Activated CD4-positive, alpha-beta memory T cell treated with anti-CD3 and anti-CD28 coated beads, Interleukin-2, amount 10 ng/mL, durations not matched to agents 7 days and 5 days (primary cell): ENCODE results near the gene PLXNB3. TPM values are rescaled to one million over a fixed set of nuclear protein-coding genes. Genes with fewer than 3 reads are reported as not detected.

Experiments
- CTCF ChIA-PET: fragments of 350-600 bp; sonication (Branson Sonifier 250); formaldehyde crosslinking; loops from one replicate; lab custom pipeline; 2021; ENCODE audit warnings: antibody characterized with exemption, inconsistent platforms; lab: Charles Lee
- POLR2A ChIA-PET: fragments of 350-600 bp; sonication (Branson Sonifier 250); formaldehyde crosslinking; loops from one replicate; lab custom pipeline; 2021; ENCODE audit warnings: antibody characterized with exemption; lab: Charles Lee
- DNase-seq: peaks from one replicate; pipeline ENCODE4 v3.0.0-alpha.2; 2020
- H3K27ac Mint-ChIP-seq: one replicate; pipeline ENCODE4 v1.8.0; 2021; ENCODE audit warnings: mild to moderate bottlenecking, mixed read lengths
- H3K27me3 Mint-ChIP-seq: one replicate; pipeline ENCODE4 v1.8.0; 2021; ENCODE audit warnings: mixed read lengths
- H3K36me3 Mint-ChIP-seq: one replicate; pipeline ENCODE4 v1.8.0; 2021; ENCODE audit warnings: low read depth, mixed read lengths
- H3K4me1 Mint-ChIP-seq: one replicate; pipeline ENCODE4 v1.8.0; 2021; ENCODE audit warnings: mixed read lengths
- H3K4me3 Mint-ChIP-seq: one replicate; pipeline ENCODE4 v1.8.0; 2021; ENCODE audit warnings: mild to moderate bottlenecking, mixed read lengths
- H3K9me3 Mint-ChIP-seq: one replicate; pipeline ENCODE4 v1.8.0; 2021; ENCODE audit warnings: mixed read lengths
- total RNA-seq, 2 experiments: library from RNA; stranded (reverse); gene quantifications; one replicate each; pipeline ENCODE4 v1.2.3, GENCODE V29; 2021

Gene PLXNB3
- total RNA-seq, 2 experiments from 2014 or later: 0.18 to 0.58 TPM

DNA sequence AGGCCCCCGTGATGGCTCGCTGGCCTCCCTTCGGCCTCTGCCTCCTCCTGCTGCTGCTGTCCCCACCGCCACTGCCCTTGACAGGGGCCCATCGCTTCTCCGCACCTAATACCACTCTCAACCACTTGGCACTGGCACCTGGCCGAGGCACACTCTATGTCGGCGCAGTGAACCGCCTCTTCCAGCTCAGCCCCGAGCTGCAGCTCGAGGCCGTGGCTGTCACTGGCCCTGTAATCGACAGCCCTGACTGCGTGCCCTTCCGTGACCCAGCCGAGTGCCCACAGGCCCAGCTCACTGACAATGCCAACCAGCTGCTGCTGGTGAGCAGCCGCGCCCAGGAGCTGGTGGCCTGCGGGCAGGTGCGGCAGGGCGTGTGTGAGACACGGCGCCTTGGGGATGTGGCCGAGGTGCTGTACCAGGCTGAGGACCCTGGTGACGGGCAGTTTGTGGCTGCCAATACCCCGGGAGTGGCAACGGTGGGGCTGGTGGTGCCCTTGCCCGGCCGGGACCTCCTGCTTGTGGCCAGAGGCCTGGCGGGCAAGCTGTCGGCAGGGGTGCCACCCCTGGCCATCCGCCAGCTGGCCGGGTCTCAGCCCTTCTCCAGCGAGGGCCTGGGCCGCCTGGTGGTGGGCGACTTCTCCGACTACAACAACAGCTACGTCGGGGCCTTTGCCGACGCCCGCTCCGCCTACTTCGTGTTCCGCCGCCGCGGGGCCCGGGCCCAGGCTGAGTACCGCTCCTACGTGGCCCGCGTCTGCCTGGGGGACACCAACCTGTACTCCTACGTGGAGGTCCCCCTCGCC, 3.0 kb downstream of the PLXNB3 start:
- ChIA-PET CTCF (interaction anchor here (1.7 kb wide), 1 partner anchor 181 kb away, joined by 5 read pairs; no protein-coding TSS in a partner anchor), POLR2A (no interaction called here)
- Mint-ChIP-seq H3K9me3 (no peaks in the 10 kb centered on the region), H3K4me1 (peaks cover 6% of the 10 kb centered on the region), H3K36me3 (no peaks in the 10 kb centered on the region), H3K27me3 (no peaks in the 10 kb centered on the region), H3K27ac (no peak overlapping the region), H3K4me3 (no peak overlapping the region)
- no peak for DNase-seq

DNA sequence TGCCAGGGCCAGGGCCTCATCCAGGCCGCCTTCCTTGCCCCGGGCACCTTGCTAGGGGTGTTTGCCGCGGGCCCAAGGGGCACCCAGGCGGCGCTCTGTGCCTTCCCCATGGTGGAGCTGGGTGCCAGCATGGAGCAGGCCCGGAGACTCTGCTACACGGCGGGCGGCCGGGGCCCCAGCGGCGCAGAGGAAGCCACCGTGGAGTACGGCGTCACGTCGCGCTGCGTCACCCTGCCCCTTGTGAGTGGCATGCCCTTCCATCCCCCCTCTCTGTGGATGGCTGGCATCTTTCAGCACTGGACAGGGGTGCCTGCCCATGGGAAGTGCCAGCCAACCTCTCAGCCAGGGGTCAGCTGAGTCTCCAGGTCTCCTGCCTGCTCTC, 3.6 kb downstream of the PLXNB3 start:
- DNase-seq: no peak
- Mint-ChIP-seq H3K4me1 (peaks cover 6% of the 10 kb centered on the region), H3K27ac (no peak overlapping the region), H3K4me3 (no peak overlapping the region), H3K36me3 (no peaks in the 10 kb centered on the region), H3K27me3 (no peaks in the 10 kb centered on the region), H3K9me3 (no peaks in the 10 kb centered on the region)
- ChIA-PET POLR2A (no interaction called here), CTCF (no interaction called here)

DNA sequence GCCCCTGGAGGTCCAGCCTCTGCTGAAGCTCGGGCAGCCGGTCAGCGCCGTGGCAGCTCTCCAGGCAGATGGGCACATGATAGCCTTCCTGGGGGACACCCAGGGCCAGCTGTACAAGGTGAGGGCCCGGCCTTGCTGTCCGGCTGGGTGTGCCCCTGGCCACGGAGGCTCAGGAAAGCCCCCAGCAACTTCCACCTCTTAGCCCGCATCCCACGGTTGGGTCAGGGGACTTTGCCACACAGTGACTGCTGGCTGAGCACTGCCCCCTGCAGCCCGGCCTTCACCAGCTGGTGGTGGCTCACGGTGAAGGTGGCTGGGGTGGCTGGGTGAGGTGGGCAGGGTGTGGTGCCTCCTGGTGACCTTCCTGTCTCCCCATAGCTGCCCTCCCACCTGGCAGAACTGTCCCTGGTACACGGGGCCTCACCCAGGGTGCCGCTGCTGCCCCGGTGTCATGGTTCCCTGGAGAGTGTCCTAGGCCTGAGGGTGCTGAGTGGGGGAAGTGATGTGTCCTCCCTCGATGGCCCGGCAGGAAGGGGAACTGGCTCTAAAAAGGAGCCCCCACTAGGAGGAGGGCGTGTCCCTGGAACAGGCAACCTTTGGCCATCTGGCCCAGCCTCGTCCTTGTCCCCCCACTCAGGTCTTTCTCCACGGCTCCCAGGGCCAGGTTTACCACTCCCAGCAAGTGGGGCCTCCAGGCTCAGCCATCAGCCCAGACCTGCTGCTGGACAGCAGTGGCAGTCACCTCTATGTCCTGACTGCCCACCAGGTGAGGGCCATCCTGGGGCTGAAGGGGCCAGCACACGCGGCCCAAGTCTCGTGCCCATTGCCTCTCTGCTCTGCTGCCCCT, 4.5 kb downstream of the PLXNB3 start:
- no peak overlapping the region for H3K4me3 Mint-ChIP-seq
- ChIA-PET POLR2A (no interaction called here), CTCF (no interaction called here)
- no peaks in the 10 kb centered on the region for H3K27me3 Mint-ChIP-seq
- no peak overlapping the region for H3K27ac Mint-ChIP-seq
- H3K9me3 Mint-ChIP-seq: no peaks in the 10 kb centered on the region
- no peaks in the 10 kb centered on the region for H3K36me3 Mint-ChIP-seq
- peaks cover 6% of the 10 kb centered on the region for H3K4me1 Mint-ChIP-seq
- no peak for DNase-seq

DNA sequence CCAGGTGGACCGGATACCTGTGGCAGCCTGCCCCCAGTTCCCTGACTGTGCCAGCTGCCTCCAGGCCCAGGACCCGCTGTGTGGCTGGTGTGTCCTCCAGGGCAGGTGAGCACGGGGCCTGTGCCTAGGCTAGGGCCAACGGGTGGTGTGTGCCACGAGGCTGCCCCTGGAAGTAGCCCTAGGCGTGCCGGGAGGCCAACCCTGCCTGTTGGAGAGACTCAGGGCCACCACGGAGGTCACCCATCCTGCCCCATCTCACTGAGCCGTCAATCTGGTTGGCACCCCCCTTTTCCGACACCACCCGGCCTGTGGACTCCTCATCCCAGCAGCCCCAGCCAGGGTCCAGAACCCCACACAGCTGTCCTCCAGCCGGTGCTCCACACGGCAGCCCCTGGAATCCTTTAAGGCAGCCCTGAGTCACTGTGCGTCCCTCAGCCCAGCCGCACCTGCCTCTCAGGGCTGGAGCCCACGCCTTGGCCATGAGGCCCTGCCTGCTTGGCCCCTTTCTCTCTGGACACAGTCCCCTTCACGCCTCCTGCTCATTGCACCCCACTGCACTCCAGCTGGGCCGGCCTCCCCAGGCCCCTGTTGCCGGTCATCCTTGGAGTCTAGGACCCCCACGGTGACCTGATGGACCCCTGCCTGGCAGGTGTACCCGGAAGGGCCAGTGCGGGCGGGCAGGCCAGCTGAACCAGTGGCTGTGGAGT, 5.3 kb downstream of the PLXNB3 start:
- ChIA-PET POLR2A (no interaction called here), CTCF (no interaction called here)
- no peak for DNase-seq
- H3K9me3 Mint-ChIP-seq: no peaks in the 10 kb centered on the region
- no peaks in the 10 kb centered on the region for H3K36me3 Mint-ChIP-seq
- H3K4me1 Mint-ChIP-seq: peaks cover 2% of the 10 kb centered on the region
- no peak overlapping the region for H3K27ac Mint-ChIP-seq
- H3K4me3 Mint-ChIP-seq: no peak overlapping the region
- H3K27me3 Mint-ChIP-seq: no peaks in the 10 kb centered on the region

DNA sequence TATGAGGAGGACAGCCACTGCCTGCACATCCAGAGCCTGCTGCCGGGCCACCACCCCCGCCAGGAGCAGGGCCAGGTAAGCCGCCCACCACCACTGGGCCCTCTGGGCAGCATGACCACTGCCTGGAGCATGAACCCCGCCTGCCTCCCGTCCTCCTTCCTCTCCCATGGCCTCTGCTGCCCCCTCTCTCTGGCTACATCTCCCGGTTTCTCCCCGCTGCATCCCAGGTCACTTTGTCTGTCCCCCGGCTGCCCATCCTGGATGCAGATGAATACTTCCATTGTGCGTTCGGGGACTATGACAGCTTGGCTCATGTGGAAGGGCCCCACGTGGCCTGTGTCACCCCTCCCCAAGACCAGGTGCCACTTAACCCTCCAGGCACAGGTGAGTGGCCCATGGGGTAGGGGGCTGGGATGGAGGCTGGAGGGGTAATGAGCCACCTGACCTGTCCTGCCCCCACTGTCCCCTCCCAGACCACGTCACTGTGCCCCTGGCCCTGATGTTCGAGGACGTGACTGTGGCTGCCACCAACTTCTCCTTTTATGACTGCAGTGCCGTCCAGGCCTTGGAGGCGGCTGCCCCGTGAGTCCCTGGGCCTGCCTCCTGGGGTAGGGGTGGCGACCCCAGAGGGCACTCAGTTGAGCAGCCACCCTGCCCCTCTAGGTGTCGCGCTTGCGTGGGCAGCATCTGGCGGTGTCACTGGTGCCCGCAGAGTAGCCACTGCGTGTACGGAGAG, 6.0 kb downstream of the PLXNB3 start:
- no peaks in the 10 kb centered on the region for H3K9me3 Mint-ChIP-seq
- no peaks in the 10 kb centered on the region for H3K27me3 Mint-ChIP-seq
- H3K4me3 Mint-ChIP-seq: no peak overlapping the region
- no peaks in the 10 kb centered on the region for H3K36me3 Mint-ChIP-seq
- POLR2A ChIA-PET: no interaction called here
- CTCF ChIA-PET: no interaction called here
- H3K4me1 Mint-ChIP-seq: peaks cover 2% of the 10 kb centered on the region
- no peak for DNase-seq
- H3K27ac Mint-ChIP-seq: no peak overlapping the region

DNA sequence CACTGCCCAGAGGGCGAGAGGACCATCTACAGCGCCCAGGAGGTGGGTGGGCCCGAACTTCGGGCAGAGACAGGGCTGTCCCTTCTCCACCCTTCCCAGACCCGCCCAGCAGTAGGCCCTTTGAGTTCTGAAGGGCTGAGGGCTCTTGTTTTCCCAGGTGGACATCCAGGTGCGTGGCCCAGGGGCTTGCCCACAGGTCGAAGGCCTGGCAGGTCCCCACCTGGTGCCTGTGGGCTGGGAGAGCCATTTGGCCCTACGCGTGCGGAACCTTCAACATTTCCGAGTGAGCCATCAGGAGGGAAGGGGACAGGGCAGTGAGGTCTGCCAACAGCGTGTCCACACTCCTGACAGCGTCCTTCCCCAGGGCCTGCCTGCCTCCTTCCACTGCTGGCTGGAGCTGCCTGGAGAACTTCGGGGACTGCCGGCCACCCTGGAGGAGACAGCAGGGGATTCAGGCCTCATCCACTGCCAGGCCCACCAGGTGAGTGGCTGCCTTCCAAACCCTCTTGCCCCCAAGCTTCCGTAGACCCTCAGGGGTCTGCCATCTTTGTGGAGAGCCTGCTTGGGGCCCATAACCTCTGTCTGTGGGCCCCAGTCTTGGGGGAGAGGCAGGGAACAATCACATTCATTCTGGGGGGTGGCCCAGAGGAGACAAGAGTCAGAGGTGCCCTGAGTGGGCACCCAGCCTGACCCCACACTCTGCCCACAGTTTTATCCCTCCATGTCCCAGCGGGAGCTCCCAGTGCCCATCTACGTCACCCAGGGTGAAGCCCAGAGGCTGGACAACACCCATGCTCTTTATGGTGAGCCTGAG, 6.8 kb downstream of the PLXNB3 start:
- POLR2A ChIA-PET: no interaction called here
- Mint-ChIP-seq H3K27me3 (no peaks in the 10 kb centered on the region), H3K4me3 (no peak overlapping the region)

DNA sequence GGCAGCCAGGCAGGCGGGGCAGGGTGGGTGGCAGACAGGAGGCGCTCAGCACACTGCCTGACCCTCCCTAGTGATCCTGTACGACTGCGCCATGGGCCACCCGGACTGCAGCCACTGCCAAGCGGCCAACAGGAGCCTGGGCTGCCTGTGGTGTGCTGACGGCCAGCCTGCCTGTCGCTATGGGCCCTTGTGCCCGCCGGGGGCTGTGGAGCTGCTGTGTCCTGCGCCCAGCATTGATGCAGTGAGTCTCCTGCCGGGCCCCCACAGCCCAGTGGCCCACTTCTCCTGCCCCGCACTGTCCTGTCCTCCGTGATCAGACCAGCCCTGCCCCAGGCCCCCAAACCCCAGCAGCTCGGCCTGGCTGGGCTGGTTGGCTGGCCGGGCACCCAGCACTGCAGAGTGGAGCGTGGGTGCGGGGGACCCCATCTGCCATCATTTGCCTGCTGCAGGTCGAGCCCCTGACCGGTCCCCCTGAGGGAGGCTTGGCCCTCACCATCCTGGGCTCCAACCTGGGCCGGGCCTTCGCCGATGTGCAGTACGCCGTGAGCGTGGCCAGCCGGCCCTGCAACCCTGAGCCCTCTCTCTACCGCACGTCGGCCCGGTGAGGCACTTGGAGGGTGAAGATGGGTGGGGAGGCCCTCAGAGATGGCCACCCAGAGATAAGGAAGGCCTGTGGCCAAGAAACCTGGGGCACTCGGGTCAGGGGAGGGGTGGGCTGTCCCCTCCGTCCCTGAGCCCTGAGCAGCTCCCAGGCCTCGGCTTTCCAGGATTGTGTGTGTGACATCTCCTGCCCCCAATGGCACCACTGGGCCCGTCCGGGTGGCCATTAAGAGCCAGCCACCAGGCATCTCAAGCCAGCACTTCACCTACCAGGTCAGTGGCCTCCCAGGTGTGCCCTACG, 7.6 kb downstream of the PLXNB3 start:
- H3K9me3 Mint-ChIP-seq: no peaks in the 10 kb centered on the region
- no peak for DNase-seq
- no peaks in the 10 kb centered on the region for H3K36me3 Mint-ChIP-seq
- ChIA-PET POLR2A (no interaction called here), CTCF (no interaction called here)
- H3K27ac Mint-ChIP-seq: no peak overlapping the region
- no peaks in the 10 kb centered on the region for H3K27me3 Mint-ChIP-seq
- peaks cover 2% of the 10 kb centered on the region for H3K4me1 Mint-ChIP-seq
- no peak overlapping the region for H3K4me3 Mint-ChIP-seq

More for the DNA sequence above, 6.8 kb downstream of the PLXNB3 start:
- Mint-ChIP-seq H3K9me3 (no peaks in the 10 kb centered on the region), H3K27ac (no peak overlapping the region), H3K36me3 (no peaks in the 10 kb centered on the region), H3K4me1 (peaks cover 2% of the 10 kb centered on the region)
- CTCF ChIA-PET: no interaction called here
- no peak for DNase-seq

DNA sequence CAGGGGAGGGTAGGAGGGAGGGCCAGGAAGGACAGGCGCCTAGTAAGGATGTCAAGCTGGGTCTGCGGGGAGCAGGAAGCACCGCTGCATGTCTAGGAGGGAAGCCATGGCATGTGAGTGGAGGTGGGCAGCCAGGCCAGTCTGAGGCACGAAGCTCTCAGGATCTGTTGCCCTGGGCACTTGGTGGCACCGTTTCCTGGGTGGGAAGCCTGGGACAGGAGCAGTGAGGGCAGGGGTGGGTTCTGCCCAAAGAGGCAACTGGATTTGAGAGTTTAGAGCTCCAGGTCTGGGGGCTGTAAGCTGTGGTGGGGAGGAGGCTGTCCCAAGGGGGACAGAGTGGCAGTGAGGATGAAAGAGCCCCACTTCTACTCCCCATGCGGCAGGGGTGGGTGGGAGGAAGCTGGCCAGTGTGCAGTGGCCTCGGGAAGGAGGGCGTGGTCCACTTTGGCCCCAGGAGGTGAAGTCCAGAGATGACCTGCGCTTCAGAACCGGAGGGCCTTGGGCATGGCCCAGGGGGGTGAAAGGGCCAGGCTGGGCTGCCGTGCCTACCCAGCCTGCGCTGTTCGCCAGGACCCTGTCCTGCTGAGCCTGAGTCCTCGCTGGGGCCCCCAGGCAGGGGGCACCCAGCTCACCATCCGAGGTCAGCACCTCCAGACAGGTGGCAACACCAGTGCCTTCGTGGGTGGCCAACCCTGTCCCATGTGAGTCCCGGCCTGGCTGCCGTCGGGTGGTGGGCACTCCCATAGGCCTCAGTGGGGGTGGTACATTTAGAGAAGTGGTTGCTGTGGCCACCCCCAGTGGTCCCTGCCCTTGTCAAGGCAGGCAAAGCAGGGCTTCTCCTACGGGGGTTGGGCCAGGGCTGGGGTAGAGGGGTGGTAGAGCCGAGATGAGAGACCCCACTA, 8.5 kb downstream of the PLXNB3 start:
- Mint-ChIP-seq H3K9me3 (no peaks in the 10 kb centered on the region), H3K4me1 (peaks cover 2% of the 10 kb centered on the region), H3K27me3 (no peaks in the 10 kb centered on the region), H3K4me3 (no peak overlapping the region), H3K36me3 (no peaks in the 10 kb centered on the region), H3K27ac (no peak overlapping the region)
- POLR2A ChIA-PET: no interaction called here
- no peak for DNase-seq
- CTCF ChIA-PET: no interaction called here

DNA sequence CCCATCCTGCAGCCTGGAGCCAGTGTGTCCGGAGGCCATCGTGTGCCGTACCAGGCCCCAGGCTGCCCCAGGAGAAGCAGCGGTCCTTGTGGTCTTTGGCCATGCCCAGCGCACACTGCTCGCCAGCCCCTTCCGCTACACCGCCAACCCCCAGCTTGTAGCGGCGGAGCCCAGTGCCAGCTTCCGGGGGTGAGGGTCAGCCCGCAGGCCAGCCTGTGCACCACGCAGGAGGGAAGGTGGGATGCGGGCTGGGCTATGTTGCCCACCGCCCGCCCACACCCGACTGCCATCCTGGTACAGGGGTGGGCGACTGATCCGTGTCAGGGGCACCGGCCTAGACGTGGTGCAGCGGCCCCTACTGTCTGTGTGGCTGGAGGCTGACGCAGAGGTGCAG, 9.2 kb downstream of the PLXNB3 start:
- CTCF ChIA-PET: no interaction called here
- POLR2A ChIA-PET: no interaction called here
- Mint-ChIP-seq H3K4me3 (no peak overlapping the region), H3K27ac (no peak overlapping the region), H3K4me1 (peaks cover 2% of the 10 kb centered on the region), H3K36me3 (no peaks in the 10 kb centered on the region), H3K9me3 (no peaks in the 10 kb centered on the region), H3K27me3 (no peaks in the 10 kb centered on the region)
- no peak for DNase-seq

DNA sequence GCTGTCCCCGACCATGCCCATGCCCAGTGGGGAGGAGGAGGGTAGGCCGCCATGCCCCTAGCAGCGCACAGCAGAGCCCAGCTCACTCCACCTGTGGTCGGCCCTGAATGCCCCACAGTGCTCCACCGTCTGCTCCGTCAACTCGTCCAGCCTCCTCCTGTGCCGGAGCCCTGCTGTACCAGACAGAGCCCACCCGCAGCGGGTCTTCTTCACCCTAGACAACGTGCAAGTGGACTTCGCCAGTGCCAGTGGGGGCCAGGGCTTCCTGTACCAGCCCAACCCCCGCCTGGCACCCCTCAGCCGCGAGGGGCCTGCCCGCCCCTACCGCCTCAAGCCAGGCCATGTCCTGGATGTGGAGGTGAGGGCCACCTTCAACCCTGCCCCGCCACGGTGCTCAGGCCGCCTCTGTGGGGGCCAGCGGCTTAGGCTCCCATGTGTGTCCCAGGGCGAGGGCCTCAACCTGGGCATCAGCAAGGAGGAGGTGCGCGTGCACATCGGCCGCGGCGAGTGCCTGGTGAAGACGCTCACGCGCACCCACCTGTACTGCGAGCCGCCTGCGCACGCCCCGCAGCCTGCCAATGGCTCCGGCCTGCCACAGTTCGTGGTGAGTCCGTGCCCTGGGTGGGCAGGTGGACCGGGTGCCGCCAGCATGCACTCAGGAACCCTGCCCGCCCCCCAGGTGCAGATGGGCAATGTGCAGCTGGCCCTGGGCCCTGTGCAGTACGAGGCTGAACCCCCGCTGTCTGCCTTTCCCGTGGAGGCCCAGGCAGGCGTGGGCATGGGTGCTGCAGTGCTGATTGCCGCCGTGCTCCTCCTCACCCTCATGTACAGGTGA, 9.9 kb downstream of the PLXNB3 start:
- no peak overlapping the region for H3K27ac Mint-ChIP-seq
- CTCF ChIA-PET: no interaction called here
- no peaks in the 10 kb centered on the region for H3K36me3 Mint-ChIP-seq
- H3K4me3 Mint-ChIP-seq: no peak overlapping the region
- no peaks in the 10 kb centered on the region for H3K9me3 Mint-ChIP-seq
- POLR2A ChIA-PET: no interaction called here
- H3K4me1 Mint-ChIP-seq: peaks cover 2% of the 10 kb centered on the region
- DNase-seq: no peak
- no peaks in the 10 kb centered on the region for H3K27me3 Mint-ChIP-seq
